GM19452 (cell line): ENCODE results near the gene SPOCK2.
"Not testable (repeated sequence)": the region's sequence is repeated elsewhere in the genome, so short reads cannot be mapped to it uniquely, and the experiment has no call there.

Experiments
- ATAC-seq: cut with Tn5 transposase; IDR thresholded peaks from one replicate; pipeline ENCODE4 v1.9.1; 2021; ENCODE audit not compliant: unreplicated experiment

The SPOCK2 gene

GRCh38 chr10:72034761-72035160 is 53.6 kb downstream of the SPOCK2 start:
- no peak for ATAC-seq

GRCh38 chr10:72034040-72034499 is 54.3 kb downstream of the SPOCK2 start:
- ATAC-seq, result no peak

DNA sequence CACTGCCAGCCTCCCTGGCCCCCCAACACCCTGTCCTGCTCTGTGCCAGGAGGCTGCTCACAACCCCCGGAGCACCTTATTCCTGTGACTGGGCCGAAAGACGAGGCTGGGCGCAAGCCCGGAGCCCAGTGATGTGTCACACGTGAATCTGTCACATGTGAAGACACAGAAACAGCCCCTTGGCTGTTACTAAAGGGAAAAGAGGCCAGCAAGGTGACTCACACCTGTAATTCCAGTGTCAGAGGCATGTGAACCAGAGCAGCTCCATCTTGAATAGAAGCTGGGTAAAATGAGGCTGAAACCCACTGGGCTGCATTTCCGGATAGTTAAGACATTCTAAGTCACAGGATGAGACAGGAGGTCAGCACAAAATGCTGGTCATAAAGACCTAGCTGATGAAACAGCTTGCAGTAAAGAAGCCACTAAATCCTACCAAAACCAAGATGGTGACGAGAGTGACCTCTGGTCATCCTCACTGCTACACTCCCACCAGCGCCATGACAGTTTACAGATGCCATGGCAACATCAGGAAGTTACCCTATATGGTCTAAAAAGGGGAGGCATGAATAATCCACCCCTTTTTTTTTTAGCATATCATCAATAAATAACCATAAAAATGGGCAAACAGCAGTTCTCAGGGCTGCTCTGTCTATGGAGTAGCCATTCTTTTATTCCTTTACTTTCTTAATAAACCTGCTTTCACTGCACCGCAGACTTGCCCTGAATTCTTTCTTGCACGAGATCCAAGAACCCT is 55.8 kb downstream of the SPOCK2 start:
- ATAC-seq, result not testable (repeated sequence)

DNA sequence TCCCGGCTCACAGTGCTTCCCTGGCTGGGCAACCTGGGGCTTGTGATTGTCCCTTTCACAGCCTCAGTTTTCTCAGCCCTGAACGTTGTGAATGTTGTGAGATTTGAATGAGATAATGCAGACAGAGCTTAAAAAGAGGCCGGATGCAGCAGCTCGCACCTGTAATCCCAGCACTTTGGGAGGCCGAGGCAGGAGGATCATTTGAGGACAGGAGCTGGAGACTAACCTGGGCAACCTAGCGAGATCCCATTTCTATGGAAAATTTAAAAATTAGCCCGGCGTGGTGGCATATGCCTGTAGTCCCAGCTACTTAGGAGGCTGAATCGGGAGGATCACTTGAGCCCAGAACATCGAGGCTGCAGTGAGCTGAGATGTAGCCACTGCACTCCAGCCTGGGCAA is 56.6 kb downstream of the SPOCK2 start:
- no peak for ATAC-seq

DNA sequence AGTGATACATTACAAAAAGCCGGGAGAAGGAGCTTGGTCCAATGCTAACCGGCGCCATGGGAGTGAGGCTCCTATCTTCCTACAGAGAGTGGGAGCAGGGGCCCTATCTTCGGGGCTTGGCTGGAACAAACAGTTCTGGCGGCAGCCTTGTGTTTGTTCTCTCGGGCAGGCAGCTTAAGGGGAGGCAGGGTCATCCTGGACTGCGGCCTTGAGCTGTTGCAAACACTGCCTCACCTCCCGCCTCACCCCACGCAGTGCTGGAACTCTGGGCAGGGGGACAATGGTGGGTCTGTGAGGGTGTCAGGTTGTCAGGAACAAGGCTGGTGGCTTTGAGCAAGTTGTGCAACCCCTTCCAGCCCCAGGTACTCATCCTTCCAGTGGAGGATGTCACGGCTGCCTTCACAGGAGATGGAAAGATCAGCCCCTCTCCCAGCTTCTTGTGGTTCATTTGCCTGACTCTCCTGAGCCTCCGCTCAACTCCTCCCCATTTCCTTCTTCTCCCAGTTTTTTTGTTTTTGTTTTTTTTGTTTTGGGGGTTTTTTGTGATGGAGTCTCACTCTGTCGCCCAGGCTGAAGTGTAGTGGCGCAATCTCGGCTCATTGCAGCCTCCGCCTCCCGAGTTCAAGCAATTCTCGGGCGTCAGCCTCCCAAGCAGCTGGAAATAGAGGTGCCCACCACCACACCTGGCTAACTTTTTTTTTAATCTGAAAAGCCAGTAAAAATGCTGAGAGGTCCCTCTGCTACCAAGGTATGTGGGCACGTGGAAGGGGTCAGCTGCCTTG is 57.4 kb downstream of the SPOCK2 start:
- ATAC-seq, result no peak

DNA sequence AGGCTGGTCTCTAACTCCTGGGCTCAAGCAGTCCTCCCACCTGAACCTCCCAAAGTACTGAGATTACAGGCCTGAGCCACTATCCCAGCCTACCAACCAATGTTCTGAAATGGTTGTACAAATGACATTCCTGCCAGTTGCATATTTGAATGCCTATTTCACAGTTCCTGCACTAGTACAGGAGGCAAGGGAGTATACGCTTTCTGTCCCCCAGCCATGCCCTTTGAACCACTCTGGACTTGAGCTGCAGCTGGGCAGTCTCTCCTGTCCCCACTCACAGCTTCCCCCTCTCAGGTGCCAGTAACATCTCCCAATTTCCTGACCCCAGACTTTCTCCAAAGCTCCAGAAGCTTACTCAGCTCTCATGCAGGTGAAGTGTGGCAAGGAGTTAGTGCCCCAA is 58.9 kb downstream of the SPOCK2 start:
- ATAC-seq, result no peak

DNA sequence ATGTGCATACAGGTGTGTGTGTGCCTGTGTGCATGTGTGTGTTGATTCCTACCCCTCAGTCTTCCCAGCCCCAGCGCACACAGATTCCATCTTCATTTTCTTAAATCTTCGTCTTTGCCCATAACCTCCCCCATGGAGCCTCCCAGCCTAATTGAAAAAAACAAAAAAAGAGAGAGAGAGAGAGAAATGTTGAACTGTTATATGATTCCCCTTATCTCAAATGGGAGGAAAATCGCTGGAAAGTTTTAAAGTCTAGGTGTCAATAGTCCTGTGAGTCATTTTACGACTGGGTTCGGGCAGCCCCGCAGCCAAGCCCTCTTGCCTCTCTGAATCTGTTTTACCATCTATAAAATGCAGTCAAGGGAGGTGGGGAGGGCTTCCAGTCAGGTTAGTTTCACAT is 60.9 kb downstream of the SPOCK2 start:
- ATAC-seq, result no peak

GRCh38 chr10:72026278-72027111 is 61.9 kb downstream of the SPOCK2 start:
- no peak for ATAC-seq

DNA sequence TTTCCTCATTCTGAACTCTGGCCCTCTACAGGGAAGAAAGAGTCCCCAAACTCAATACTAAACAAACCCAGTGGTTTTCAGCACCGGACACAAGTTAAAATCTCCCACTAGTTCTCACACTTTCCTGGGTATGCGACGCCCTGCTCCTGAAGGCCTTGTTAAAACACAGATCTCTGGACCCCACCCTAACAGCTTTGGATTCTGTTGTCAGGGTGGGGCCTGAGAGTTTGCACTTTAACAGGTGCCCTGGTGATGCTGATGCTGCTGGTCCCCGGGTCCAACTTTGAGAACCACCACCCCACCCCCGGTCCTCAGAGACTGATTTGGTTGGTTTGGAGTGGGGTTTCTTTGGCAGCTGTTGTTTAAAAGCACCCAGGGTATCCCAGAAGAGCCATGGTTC is 62.5 kb downstream of the SPOCK2 start:
- ATAC-seq, result no peak

DNA sequence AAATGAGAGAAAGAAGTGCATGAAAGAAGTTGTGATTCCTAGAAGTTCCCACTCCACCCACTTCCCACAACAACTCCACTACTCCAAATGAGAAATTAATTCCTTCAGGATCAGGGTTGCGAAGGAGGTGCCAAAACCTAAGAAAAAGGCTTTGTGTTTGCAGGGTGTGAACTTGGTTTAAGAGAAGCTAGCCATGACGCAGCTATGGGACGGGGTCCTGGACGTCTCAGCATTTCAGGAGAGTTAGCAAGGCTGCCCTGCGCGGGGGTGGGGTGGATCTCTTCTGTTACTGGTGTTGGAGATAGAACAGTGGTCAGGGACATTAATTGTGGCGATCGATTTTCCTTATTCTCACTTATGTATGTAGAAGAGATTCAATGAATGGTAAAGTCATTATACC is 63.0 kb downstream of the SPOCK2 start:
- no peak for ATAC-seq

DNA sequence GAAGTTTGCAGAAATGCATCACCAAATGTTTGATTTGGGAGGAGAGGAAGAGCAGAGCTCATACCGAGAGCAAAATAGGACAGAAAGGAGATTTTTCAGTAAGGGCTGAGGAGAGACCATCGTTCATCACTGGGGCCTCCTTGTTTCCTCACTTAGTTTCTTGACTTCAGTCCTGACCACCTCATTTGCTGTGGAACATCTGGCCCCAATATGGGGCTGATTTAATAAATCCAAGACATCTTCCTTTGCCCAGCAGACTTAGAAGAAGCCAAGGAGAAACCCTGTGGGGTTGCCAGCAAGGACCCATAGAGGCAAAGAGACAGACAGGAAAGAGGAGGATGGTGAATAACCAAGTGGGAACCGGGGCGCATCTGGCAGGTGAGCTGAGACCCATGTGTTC is 63.8 kb downstream of the SPOCK2 start:
- ATAC-seq, result no peak

DNA sequence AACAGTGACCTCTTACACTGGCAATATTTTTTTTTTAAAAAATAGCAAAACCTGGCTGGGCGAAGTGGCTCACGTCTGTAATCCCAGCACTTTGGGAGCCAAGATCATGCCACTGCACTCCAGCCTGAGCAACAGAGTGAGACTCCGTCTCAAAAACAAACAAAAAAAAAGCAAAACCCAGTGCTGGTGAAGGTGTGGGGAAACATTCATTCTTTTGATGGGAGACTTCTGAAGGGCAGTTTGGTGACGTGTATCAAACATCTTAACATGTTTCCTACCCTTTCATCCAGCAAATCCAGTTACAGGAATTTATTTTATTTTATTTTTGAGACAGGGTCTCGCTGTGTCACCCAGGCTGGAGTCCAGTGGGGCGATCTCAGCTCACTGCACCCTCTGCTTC is 66.1 kb downstream of the SPOCK2 start:
- no peak for ATAC-seq

- ATAC-seq, result no peak
Observed at GRCh38 chr10:72020914-72021809, 67.2 kb downstream of the SPOCK2 start.

- ATAC-seq, result no peak
Observed at GRCh38 chr10:72019085-72019876, 69.1 kb downstream of the SPOCK2 start.

- ATAC-seq, result no peak
Observed at GRCh38 chr10:72016608-72017300, 71.6 kb downstream of the SPOCK2 start.

DNA sequence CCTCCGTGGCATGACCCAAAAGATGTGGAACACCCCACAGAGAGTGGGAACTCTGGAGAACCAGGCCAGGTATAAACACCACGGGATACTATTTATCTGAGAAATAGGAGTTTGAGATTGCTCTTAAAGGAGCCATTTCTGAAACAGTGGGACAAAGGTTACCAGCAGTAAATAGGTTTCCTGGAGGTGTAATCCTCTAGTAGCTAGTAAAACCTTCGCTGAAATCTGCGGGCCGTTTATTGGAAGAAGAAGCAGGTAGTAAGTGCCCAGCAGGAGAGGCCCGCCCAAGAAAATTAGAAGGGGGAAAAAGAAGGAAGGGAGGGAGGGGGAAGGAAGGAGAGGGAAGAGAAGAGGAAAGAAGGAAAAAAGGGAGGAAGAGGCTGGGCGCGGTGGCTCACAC is 72.5 kb downstream of the SPOCK2 start:
- ATAC-seq, result no peak

DNA sequence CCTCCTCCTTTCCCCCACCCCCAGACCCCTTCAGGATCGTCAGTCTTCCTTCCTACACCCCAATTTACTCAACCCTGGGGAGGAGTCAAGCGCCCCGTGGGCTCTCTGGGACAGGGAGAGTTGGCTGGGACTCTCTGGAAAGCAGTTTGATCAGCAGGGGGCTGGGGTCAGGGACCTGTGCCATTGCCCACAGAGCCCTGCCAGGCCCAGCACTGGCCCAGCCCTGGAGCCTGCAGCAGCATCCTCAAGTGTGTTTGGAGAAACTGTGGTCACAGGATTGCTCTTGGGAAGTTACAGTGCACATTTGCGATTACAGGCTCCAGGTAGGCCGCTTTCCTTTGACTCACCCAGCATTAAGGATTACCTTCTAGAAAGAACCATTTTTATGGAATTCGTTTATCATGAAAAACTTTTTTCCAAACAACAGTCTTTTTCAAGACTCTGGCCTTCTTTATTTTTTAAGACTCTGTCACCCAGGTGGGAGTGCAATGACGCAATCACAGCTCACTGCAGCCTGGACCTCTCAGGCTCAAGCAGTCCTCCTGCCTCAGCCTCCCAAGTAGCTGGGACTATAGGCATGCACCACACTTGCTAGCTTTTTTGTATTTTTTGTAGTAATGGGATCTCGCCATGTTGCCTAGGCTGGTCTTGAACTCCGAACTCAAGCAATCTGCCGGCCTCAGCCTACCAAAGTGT is 73.4 kb downstream of the SPOCK2 start:
- no peak for ATAC-seq

DNA sequence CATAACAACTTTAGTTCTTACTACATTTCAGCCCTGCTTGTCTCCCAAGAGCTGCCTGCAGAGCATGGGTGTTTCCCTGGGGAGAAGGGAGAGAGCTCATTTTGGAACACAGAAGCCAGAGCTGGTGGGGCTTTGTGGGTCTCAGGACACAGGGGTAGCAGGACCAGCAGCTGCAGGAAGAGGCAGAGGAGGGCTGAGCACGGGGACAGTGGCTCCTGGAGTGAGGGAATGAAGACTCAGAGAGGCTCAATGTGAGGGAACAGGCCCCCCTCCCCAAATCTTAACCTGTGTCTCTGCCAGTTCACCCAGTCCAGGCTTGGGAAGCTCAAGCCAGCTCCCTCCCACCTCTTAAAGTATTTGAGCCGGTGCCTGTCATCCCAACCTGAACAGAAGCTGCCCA is 74.2 kb downstream of the SPOCK2 start:
- ATAC-seq, result no peak
